Left lung (tissue), 10 donors: Measurements from ENCODE around the gene GAREM2. TPM values are rescaled to one million over a fixed set of nuclear protein-coding genes. Genes with fewer than 3 reads are reported as not detected.

Experiments used
- ATAC-seq: fragments of 200-7000 bp; cut with Tn5 transposase; one replicate; pipeline ENCODE4 v1.9.1; 2020; ENCODE audit warnings: moderate library complexity
- DNase-seq, 4 donors: peaks; one replicate each; pipeline ENCODE4 v3.0.0-alpha.2; 2013 to 2020
- H3K27ac ChIP-seq, 2 donors: fragments of 200-600 bp; sonication (generic) in 1 of 2; one replicate each; pipeline versions ENCODE4 v1.5.0 to v1.8.0; 2020 to 2021
- H3K27me3 ChIP-seq, 2 donors: fragments of 200-600 bp; sonication (generic) in 1 of 2; one replicate each; pipeline versions ENCODE4 v1.5.0 to v1.8.0; 2020 to 2021
- H3K36me3 ChIP-seq, 2 donors: fragments of 200-600 bp; sonication (generic) in 1 of 2; one replicate each; pipeline versions ENCODE4 v1.5.0 to v1.8.0; 2020 to 2021
- H3K4me1 ChIP-seq, 2 donors: fragments of 200-600 bp; one replicate each; pipeline ENCODE4 v1.8.0; 2021
- H3K4me3 ChIP-seq, 2 donors: fragments of 200-600 bp; sonication (generic) in 1 of 2; one replicate each; pipeline versions ENCODE4 v1.5.0 to v1.8.0; 2020 to 2021; ENCODE audit warnings: mild to moderate bottlenecking in 1 of 2
- H3K9me3 ChIP-seq, 2 donors: fragments of 200-600 bp; sonication (generic) in 1 of 2; one replicate each; pipeline versions ENCODE4 v1.5.0 to v1.8.0; 2020 to 2021
- CTCF ChIP-seq, 2 donors: fragments of 200-600 bp; sonication (generic) in 1 of 2; IDR thresholded peaks; one replicate each; pipeline versions ENCODE4 v1.5.0 to v1.8.0; 2021; ENCODE audit warnings: antibody characterized with exemption in 2 of 2
- intact Hi-C, 2 donors: fragments of 100-400 bp; cut with DNase I; formaldehyde crosslinking; loops; one replicate each; pipeline versions ENCODE4 v1.11.2 to v1.14.2; 2022
- polyA plus RNA-seq, 6 donors: library from polyadenylated mRNA; unstranded; fragments of 120-200 nt; gene quantifications; one replicate each; pipeline ENCODE4 v1.2.1, GENCODE V29; 2013; ENCODE audit not compliant: insufficient read length in 6 of 6
- total RNA-seq, 2 donors: library from RNA; stranded (reverse); fragmentation: NEBNext Ultra II Directional; extraction: Animal tissue kit (Norgen Biotek cat#: 25700); gene quantifications; one replicate each; pipeline ENCODE4 v1.2.1, GENCODE V29; 2021
- donor health status: DM: no; HTN: yes; CAD: no.
- donor health status: DM: no; HTN: no; CAD: no.

The GAREM2 gene
- total and polyA plus RNA-seq, 8 donors = 2.4 to 12.2 (median 7.4) TPM

DNA sequence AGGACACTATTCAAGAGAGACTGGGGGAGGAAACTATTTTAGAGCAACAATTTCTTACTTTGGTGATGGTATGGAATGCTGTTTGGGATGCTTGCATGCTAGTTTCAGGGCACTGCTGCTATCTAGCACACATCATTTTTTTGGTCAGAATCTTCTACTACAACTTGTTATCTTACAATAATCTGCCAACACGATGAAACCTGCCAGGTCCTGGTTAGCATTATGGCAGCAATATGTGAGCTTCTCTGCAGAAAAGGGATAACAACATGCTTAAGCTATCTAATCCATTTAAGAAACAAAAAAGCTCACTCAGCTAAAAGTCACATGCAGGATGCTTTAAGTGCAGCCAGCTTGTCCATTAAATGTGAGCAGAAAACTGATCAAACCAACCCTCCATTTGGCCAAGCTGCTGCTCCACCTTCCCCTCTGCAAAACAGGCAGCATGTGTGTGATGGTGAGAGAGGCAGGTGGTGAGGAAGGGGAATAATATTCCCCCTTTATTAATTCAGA lies 30.1 kb downstream of the GAREM2 start:
- Histone ChIP-seq H3K9me3 (no peaks in the 10 kb centered on the region), H3K36me3 (peaks cover 3 to 99% of the 10 kb centered on the region in 2 donors), H3K27me3 (no peaks in the 10 kb centered on the region), H3K27ac (no peak overlapping the region), H3K4me3 (no peak overlapping the region), H3K4me1 (no peaks in the 10 kb centered on the region)
- ATAC-seq (no peak), DNase-seq (no peak)
- TF ChIP-seq CTCF (IDR thresholded peaks at IDR 0.05) = no peak
- intact Hi-C loops = no loop called here

DNA sequence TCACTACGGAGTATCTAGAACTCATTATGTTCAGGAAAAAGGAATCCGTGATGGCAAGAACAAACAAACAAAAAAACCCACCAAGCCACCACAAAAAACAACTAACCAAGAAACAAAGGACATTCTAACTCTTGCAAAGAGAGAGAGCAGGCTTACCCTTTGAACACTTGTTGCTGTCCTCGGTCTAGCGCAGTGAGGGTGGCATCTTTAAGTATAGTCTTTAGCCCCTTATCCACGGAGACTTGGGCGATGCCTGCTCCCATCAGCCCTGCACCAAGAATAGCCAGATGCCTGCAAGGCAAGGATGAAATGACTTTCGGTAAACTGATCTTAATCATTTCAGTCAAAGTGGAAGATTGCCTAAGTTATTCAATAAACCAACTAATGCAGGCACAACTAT lies 31.0 kb downstream of the GAREM2 start:
- TF ChIP-seq CTCF (IDR thresholded peaks at IDR 0.05) = no peak
- DNase-seq = no peak
- no peaks in the 10 kb centered on the region for H3K9me3 ChIP-seq
- ATAC-seq = no peak
- intact Hi-C loops = no loop called here
- H3K4me1 ChIP-seq = no peaks in the 10 kb centered on the region
- no peak overlapping the region for H3K27ac ChIP-seq
- H3K36me3 ChIP-seq = peaks cover 3 to 99% of the 10 kb centered on the region in 2 donors
- H3K27me3 ChIP-seq = no peaks in the 10 kb centered on the region
- no peak overlapping the region for H3K4me3 ChIP-seq

DNA sequence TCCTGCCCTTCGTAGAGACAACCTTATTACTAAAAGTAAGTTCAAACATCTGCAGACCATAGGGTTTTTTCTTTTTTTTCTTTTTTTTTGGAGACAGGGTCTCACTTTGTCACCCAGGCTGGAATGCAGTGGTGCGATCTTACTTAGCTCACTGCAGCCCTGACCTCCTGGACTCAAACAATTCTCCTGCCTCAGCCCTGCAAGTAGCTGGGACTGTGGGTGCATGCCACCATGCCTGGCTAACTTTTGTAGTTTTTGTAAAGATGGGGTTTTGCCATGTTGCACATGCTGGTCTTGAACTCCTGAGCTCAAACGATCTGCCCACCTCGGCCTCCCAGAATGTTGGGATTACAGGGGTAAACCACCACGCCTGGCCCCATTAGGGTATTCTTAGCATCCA lies 39.1 kb downstream of the GAREM2 start:
- DNase-seq (no peak), ATAC-seq (no peak)
- Histone ChIP-seq H3K4me1 (no peaks in the 10 kb centered on the region), H3K36me3 (peaks cover 3 to 100% of the 10 kb centered on the region in 2 donors), H3K9me3 (no peaks in the 10 kb centered on the region), H3K27ac (no peak overlapping the region), H3K4me3 (no peak overlapping the region), H3K27me3 (no peaks in the 10 kb centered on the region)
- intact Hi-C loops = no loop called here
- TF ChIP-seq CTCF (IDR thresholded peaks at IDR 0.05) = no peak

DNA sequence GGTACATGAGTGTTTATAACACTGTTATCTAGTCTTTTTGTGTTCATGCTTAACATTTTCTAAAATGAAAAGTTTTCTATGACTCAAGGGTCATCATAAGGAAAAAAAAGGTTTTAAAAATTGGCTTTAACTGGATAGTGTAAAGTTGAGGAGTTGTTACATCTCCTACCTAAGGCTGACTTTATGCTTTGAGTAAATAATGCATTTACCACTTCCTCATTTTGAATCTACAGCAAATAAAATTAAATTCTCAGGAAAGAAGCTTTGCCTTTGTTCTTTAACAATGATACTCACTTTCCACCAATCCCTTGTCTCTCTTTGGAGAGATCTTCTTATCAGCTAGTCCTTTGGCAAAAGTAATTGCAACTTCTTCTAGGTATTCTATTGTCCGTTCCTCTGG lies 41.9 kb downstream of the GAREM2 start:
- peaks cover 3 to 97% of the 10 kb centered on the region in 2 donors for H3K36me3 ChIP-seq
- ATAC-seq = no peak

GRCh38 chr2:26215833-26216232 lies 42.9 kb downstream of the GAREM2 start:
- Histone ChIP-seq H3K9me3 (no peaks in the 10 kb centered on the region), H3K4me1 (no peaks in the 10 kb centered on the region), H3K36me3 (peaks cover 3 to 97% of the 10 kb centered on the region in 2 donors), H3K4me3 (no peak overlapping the region), H3K27ac (no peak overlapping the region), H3K27me3 (no peaks in the 10 kb centered on the region)
- DNase-seq = no peak
- no peak for TF ChIP-seq CTCF (IDR thresholded peaks at IDR 0.05)
- intact Hi-C loops = no loop called here
- no peak for ATAC-seq

More for the DNA sequence above, 41.9 kb downstream of the GAREM2 start:
- H3K27me3 ChIP-seq = no peaks in the 10 kb centered on the region
- H3K9me3 ChIP-seq = no peaks in the 10 kb centered on the region
- no peak overlapping the region for H3K4me3 ChIP-seq
- no peak overlapping the region for H3K27ac ChIP-seq
- TF ChIP-seq CTCF (IDR thresholded peaks at IDR 0.05) = no peak
- no peaks in the 10 kb centered on the region for H3K4me1 ChIP-seq
- intact Hi-C loops = no loop called here
- no peak for DNase-seq
